Measurements from ENCODE around the gene RHOG. TPM values are rescaled to one million over a fixed set of nuclear protein-coding genes. Genes with fewer than 3 reads are reported as not detected.

The RHOG gene
- total RNA-seq, 2 experiments from 2014 or later, result 101 to 106 TPM

- peak overlapping the region; percentile 77 for H3K4me3 Mint-ChIP-seq
- Histone ChIP-seq H3K9me3 (ENCODE audit: control insufficient read depth in 1 of 2, insufficient read depth in 1 of 2, low read length in 2 of 2) (no peaks in the 10 kb centered on the region), H3K36me3 (ENCODE audit: insufficient read depth, low read length) (peaks cover 52% of the 10 kb centered on the region), H3K4me1 (ENCODE audit: insufficient read depth, low read length) (peaks cover 92% of the 10 kb centered on the region), H3K27ac (ENCODE audit: low read depth in 1 of 2, low read length in 2 of 2) (peak overlapping the region; percentile 8 to 47), H3K27me3 (ENCODE audit: control insufficient read depth in 1 of 2, insufficient read depth in 2 of 2, low read length in 2 of 2) (no peaks in the 10 kb centered on the region), H3K4me3 (ENCODE audit: low read length) (peak overlapping the region; percentile 15)
- ATAC-seq (ENCODE audit: poor library complexity) (no peak), DNase-seq (no peak)
- H3K27me3 Mint-ChIP-seq, result no peaks in the 10 kb centered on the region
- peaks cover 74% of the 10 kb centered on the region for H3K36me3 Mint-ChIP-seq (ENCODE audit: low read depth)
- POLR2A ChIA-PET, result interaction anchor here (0.8 to 15.1 kb wide), 3 partner anchors 17 to 26 kb away, joined by 3 to 577 read pairs (median 3); partner anchors contain the start of genes PGAP2 and STIM1
- no peak for TF ChIP-seq CTCF (IDR thresholded peaks at IDR 0.05)
- peak overlapping the region; percentile 95 for H3K27ac Mint-ChIP-seq
- peaks cover 83% of the 10 kb centered on the region for H3K4me1 Mint-ChIP-seq (ENCODE audit: low read depth)
- intact Hi-C loops (cut with DNase I, micrococcal nuclease), result no loop called here
- CTCF ChIA-PET, result interaction anchor here (2.9 kb wide), 1 partner anchor 14 kb away, joined by 7 read pairs; no protein-coding TSS in a partner anchor
- H3K9me3 Mint-ChIP-seq, result no peaks in the 10 kb centered on the region
Measured at GRCh38 chr11:3834349-3834663, 6.5 kb downstream of the RHOG start.

- Histone ChIP-seq H3K4me1 (ENCODE audit: insufficient read depth, low read length) (peaks cover 87% of the 10 kb centered on the region), H3K36me3 (ENCODE audit: insufficient read depth, low read length) (peaks cover 58% of the 10 kb centered on the region), H3K27me3 (ENCODE audit: control insufficient read depth in 1 of 2, insufficient read depth in 2 of 2, low read length in 2 of 2) (no peaks in the 10 kb centered on the region), H3K4me3 (ENCODE audit: low read length) (no peak overlapping the region), H3K9me3 (ENCODE audit: control insufficient read depth in 1 of 2, insufficient read depth in 1 of 2, low read length in 2 of 2) (no peaks in the 10 kb centered on the region), H3K27ac (ENCODE audit: low read depth in 1 of 2, low read length in 2 of 2) (peak overlapping the region; percentile 31 to 33)
- intact Hi-C loops (cut with DNase I, micrococcal nuclease), result no loop called here
- Mint-ChIP-seq H3K4me3 (peak overlapping the region; percentile 77), H3K4me1 (ENCODE audit: low read depth) (peaks cover 75% of the 10 kb centered on the region), H3K36me3 (ENCODE audit: low read depth) (peaks cover 74% of the 10 kb centered on the region), H3K27me3 (no peaks in the 10 kb centered on the region), H3K9me3 (no peaks in the 10 kb centered on the region), H3K27ac (peak overlapping the region; percentile 95)
- ATAC-seq (ENCODE audit: poor library complexity) (no peak), DNase-seq (no peak)
- ChIA-PET POLR2A (interaction anchor here (0.8 to 15.1 kb wide), 5 partner anchors 8 to 118 kb away, joined by 3 to 577 read pairs (median 4); partner anchors contain the start of genes PGAP2, RHOG and STIM1), CTCF (interaction anchor here (1.0 to 2.9 kb wide), 4 partner anchors 8 to 239 kb away, joined by 3 to 9 read pairs (median 6); partner anchors contain the start of gene STIM1)
- no peak for TF ChIP-seq CTCF (IDR thresholded peaks at IDR 0.05)
Measured at GRCh38 chr11:3833449-3833848, 7.3 kb downstream of the RHOG start.

GRCh38 chr11:3832816-3833215, 7.9 kb downstream of the RHOG start:
- DNase-seq, result no peak
- Histone ChIP-seq H3K36me3 (ENCODE audit: insufficient read depth, low read length) (peaks cover 63% of the 10 kb centered on the region), H3K27ac (ENCODE audit: low read depth in 1 of 2, low read length in 2 of 2) (peak overlapping the region; percentile 23 to 33), H3K4me3 (ENCODE audit: low read length) (no peak overlapping the region), H3K4me1 (ENCODE audit: insufficient read depth, low read length) (peaks cover 84% of the 10 kb centered on the region), H3K27me3 (ENCODE audit: control insufficient read depth in 1 of 2, insufficient read depth in 2 of 2, low read length in 2 of 2) (no peaks in the 10 kb centered on the region), H3K9me3 (ENCODE audit: control insufficient read depth in 1 of 2, insufficient read depth in 1 of 2, low read length in 2 of 2) (no peaks in the 10 kb centered on the region)
- ChIA-PET POLR2A (interaction anchor here (1.1 to 15.1 kb wide), 3 partner anchors 8 to 119 kb away, joined by 3 to 577 read pairs (median 24); partner anchors contain the start of genes RHOG and STIM1), CTCF (interaction anchor here (0.7 to 2.9 kb wide), 5 partner anchors 9 to 240 kb away, joined by 3 to 9 read pairs (median 4); partner anchors contain the start of gene STIM1)
- peak overlapping the region; percentile 38 for H3K4me3 Mint-ChIP-seq
- no peak for ATAC-seq (ENCODE audit: poor library complexity)
- H3K9me3 Mint-ChIP-seq, result no peaks in the 10 kb centered on the region
- no peaks in the 10 kb centered on the region for H3K27me3 Mint-ChIP-seq
- no peak for TF ChIP-seq CTCF (IDR thresholded peaks at IDR 0.05)
- peaks cover 73% of the 10 kb centered on the region for H3K4me1 Mint-ChIP-seq (ENCODE audit: low read depth)
- peaks cover 75% of the 10 kb centered on the region for H3K36me3 Mint-ChIP-seq (ENCODE audit: low read depth)
- intact Hi-C loops (cut with DNase I, micrococcal nuclease), result no loop called here
- H3K27ac Mint-ChIP-seq, result peak overlapping the region; percentile 95

Data from CD4-positive, alpha-beta T cell (primary cell).